GM06990 (cell line): Measurements from ENCODE around the gene ARHGAP27.

Experiments used
- DNase-seq: peaks from one replicate; pipeline ENCODE4 v3.0.0-alpha.2; 2011; ENCODE audit not compliant: insufficient read length; ENCODE audit errors: extremely low read depth
- H3K27me3 ChIP-seq: replicated peaks from 2 replicates; pipeline ENCODE4 v1.6.0; 2011; ENCODE audit warnings: low read length; ENCODE audit not compliant: control insufficient read depth, insufficient read depth
- H3K36me3 ChIP-seq: 2 replicates; pipeline ENCODE4 v1.5.1; 2011; ENCODE audit warnings: low read length; ENCODE audit not compliant: control insufficient read depth, insufficient read depth
- H3K4me3 ChIP-seq: replicated peaks from 2 replicates; pipeline ENCODE4 v1.5.1; 2011; ENCODE audit warnings: low read depth, mild to moderate bottlenecking, control low read depth, low read length
- CTCF ChIP-seq: IDR thresholded peaks from 2 replicates; pipeline ENCODE4 v1.5.1; 2011; ENCODE audit warnings: low read length, control low read depth, mild to moderate bottlenecking, inconsistent platforms; ENCODE audit not compliant: insufficient read depth, poor library complexity, severe bottlenecking

The ARHGAP27 gene

GRCh38 chr17:45397796-45398195 is 34.9 kb downstream of the ARHGAP27 start:
- DNase-seq = no peak
- no peak for TF ChIP-seq CTCF
- Histone ChIP-seq H3K27me3 (no peaks in the 10 kb centered on the region), H3K4me3 (no peak overlapping the region), H3K36me3 (peaks cover 38% of the 10 kb centered on the region)

DNA sequence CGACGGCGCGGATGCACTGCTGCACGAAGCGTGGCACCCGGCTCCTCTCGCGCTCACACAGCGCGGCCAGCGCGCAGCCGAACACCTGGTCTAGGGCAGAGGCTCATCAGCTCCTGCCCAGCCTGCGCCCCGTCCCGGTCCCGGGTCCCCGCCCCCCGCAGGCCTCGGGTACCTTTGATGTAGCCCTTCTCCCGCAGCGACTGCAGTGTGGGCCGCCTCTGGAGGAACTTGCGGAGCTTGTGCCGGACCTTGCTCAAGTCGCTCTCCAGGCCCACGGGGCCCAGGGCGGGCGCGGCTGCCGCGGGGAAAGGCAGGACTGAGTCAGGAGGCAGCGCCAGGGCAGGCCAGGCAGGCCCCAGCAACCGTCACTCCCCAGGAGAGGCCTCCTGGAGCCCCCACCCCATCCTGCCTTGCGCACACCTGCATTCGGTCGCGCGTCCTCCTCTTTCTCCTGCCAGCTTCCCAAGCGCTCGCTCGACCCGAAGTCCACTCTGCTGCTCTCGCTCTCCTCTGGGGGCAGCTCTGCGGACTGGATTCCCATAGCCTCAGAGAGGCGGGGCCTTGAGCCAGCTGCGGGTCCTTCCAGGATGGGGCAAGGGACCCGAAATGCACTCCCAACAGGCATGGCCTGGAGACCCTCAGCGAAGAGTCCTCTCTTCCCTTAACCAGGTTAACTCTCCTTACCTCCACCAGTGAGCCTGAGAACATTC is 36.0 kb downstream of the ARHGAP27 start:
- Histone ChIP-seq H3K4me3 (no peak overlapping the region), H3K27me3 (no peaks in the 10 kb centered on the region), H3K36me3 (peaks cover 34% of the 10 kb centered on the region)
- TF ChIP-seq CTCF = no peak
- DNase-seq = no peak

DNA sequence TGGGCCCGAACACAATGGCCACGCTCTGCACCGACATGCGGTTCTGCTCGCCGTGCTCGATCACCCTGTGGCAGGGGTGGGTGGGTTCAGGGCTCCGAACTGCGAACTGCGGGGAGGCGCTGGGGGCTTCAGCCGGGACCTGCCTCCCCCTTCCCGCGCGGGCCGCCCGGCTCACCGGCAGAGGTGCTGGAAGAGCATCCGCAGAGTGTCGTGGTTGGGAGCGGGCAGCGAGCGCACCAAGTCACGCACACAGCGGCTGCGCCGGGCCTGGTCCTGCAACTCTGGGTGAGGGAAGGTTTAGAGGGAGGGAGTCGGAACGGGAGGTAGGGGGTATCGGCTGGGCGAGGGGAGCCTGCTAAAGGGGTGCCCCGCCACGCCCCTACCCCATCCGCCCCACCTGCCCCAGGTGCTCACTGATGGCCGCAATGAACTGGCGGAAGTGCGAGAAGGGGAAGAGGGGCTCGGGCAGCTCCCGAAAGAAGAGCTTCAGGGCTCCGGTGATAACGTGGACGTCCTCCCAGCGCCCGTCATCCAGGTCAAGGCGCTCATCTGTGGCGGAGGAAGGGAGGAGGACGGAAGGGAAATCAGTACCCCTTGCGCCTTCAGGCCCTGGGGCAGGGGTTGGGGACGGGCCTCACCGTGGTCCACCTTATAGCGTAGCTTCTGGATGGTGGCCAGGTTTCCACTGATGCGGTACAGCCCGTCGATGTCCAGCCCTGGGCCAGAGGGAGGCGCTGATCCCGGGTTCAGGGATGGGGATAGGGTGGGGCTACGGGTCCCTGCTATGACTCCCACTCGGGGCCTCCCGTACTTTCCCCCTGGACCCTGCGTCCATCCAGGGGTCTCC is 36.9 kb downstream of the ARHGAP27 start:
- no peaks in the 10 kb centered on the region for H3K27me3 ChIP-seq
- TF ChIP-seq CTCF = no peak
- H3K36me3 ChIP-seq = peaks cover 32% of the 10 kb centered on the region
- DNase-seq = no peak
- H3K4me3 ChIP-seq = no peak overlapping the region

- peak; percentile 66 for TF ChIP-seq CTCF
- DNase-seq = no peak
- Histone ChIP-seq H3K27me3 (no peaks in the 10 kb centered on the region), H3K36me3 (peaks cover 29% of the 10 kb centered on the region), H3K4me3 (no peak overlapping the region)
Measured at GRCh38 chr17:45394913-45395568, 37.6 kb downstream of the ARHGAP27 start.

- no peak for DNase-seq
- Histone ChIP-seq H3K4me3 (no peak overlapping the region), H3K27me3 (no peaks in the 10 kb centered on the region), H3K36me3 (peaks cover 28% of the 10 kb centered on the region)
- TF ChIP-seq CTCF = no peak
Measured at GRCh38 chr17:45394564-45394912, 38.1 kb downstream of the ARHGAP27 start.
